Activated CD4-positive, alpha-beta memory T cell treated with anti-CD3 and anti-CD28 coated beads for 36 hours (primary cell): ENCODE measurements around the gene CKMT2. TPM values are rescaled to one million over a fixed set of nuclear protein-coding genes. Genes with fewer than 3 reads are reported as not detected.

ENCODE experiments used
- CTCF ChIA-PET: fragments of 350-600 bp; sonication (Branson Sonifier 250); formaldehyde crosslinking; loops from one replicate; lab custom pipeline; 2021; ENCODE audit warnings: antibody characterized with exemption, inconsistent platforms; lab: Charles Lee
- POLR2A ChIA-PET: fragments of 350-600 bp; sonication (Branson Sonifier 250); formaldehyde crosslinking; loops from one replicate; lab custom pipeline; 2021; ENCODE audit warnings: antibody characterized with exemption; lab: Charles Lee
- DNase-seq: peaks from one replicate; pipeline ENCODE4 v3.0.0-alpha.2; 2020
- H3K27ac Mint-ChIP-seq: one replicate; pipeline ENCODE4 v1.8.0; 2021; ENCODE audit warnings: mixed read lengths
- H3K27me3 Mint-ChIP-seq: one replicate; pipeline ENCODE4 v1.8.0; 2021; ENCODE audit warnings: mixed read lengths
- H3K36me3 Mint-ChIP-seq: one replicate; pipeline ENCODE4 v1.8.0; 2021; ENCODE audit warnings: mixed read lengths
- H3K4me1 Mint-ChIP-seq: one replicate; pipeline ENCODE4 v1.8.0; 2021; ENCODE audit warnings: low read depth, mixed read lengths
- H3K4me3 Mint-ChIP-seq: one replicate; pipeline ENCODE4 v1.8.0; 2021; ENCODE audit warnings: mild to moderate bottlenecking, mixed read lengths
- H3K9me3 Mint-ChIP-seq: one replicate; pipeline ENCODE4 v1.8.0; 2021; ENCODE audit warnings: mixed read lengths
- intact Hi-C: fragments of 100-400 bp; cut with micrococcal nuclease; formaldehyde crosslinking; loops from one replicate; pipeline ENCODE4 v1.15.1; 2023
- total RNA-seq, 2 experiments: library from RNA; stranded (reverse); gene quantifications; one replicate each; pipeline ENCODE4 v1.2.3, GENCODE V29; 2021

CKMT2 gene
- total RNA-seq, 2 experiments from 2014 or later, result not detected

- Mint-ChIP-seq H3K36me3 (peaks cover 15% of the 10 kb centered on the region), H3K27ac (no peak overlapping the region), H3K27me3 (no peaks in the 10 kb centered on the region), H3K9me3 (no peaks in the 10 kb centered on the region), H3K4me3 (no peak overlapping the region), H3K4me1 (peaks cover 4% of the 10 kb centered on the region)
- ChIA-PET POLR2A (no interaction called here), CTCF (no interaction called here)
- intact Hi-C loops, result no loop called here
- no peak for DNase-seq
These were observed 13.7 kb upstream of the CKMT2 start for GRCh38 chr5:81219389-81219788.

- H3K4me1 Mint-ChIP-seq, result no peaks in the 10 kb centered on the region
- CTCF ChIA-PET, result no interaction called here
- no peak for DNase-seq
- H3K9me3 Mint-ChIP-seq, result no peaks in the 10 kb centered on the region
- intact Hi-C loops, result no loop called here
- H3K36me3 Mint-ChIP-seq, result peaks cover 9% of the 10 kb centered on the region
- H3K27me3 Mint-ChIP-seq, result no peaks in the 10 kb centered on the region
- H3K27ac Mint-ChIP-seq, result no peak overlapping the region
- no peak overlapping the region for H3K4me3 Mint-ChIP-seq
- POLR2A ChIA-PET, result no interaction called here
These were observed 10.8 kb upstream of the CKMT2 start for GRCh38 chr5:81222285-81222684.

- ChIA-PET CTCF (interaction anchor here (0.5 kb wide), 1 partner anchor 31 kb away, joined by 3 read pairs; no protein-coding TSS in a partner anchor), POLR2A (no interaction called here)
- Mint-ChIP-seq H3K27ac (no peak overlapping the region), H3K4me1 (no peaks in the 10 kb centered on the region), H3K4me3 (no peak overlapping the region), H3K27me3 (no peaks in the 10 kb centered on the region), H3K9me3 (no peaks in the 10 kb centered on the region), H3K36me3 (peaks cover 4% of the 10 kb centered on the region)
- intact Hi-C loops, result no loop called here
- DNase-seq, result no peak
These were observed 7.7 kb upstream of the CKMT2 start for GRCh38 chr5:81225463-81225862.

GRCh38 chr5:81226286-81226685 is 6.8 kb upstream of the CKMT2 start:
- Mint-ChIP-seq H3K27me3 (no peaks in the 10 kb centered on the region), H3K4me1 (no peaks in the 10 kb centered on the region), H3K36me3 (peaks cover 2% of the 10 kb centered on the region), H3K9me3 (no peaks in the 10 kb centered on the region), H3K4me3 (no peak overlapping the region), H3K27ac (no peak overlapping the region)
- intact Hi-C loops, result no loop called here
- ChIA-PET POLR2A (no interaction called here), CTCF (no interaction called here)
- no peak for DNase-seq

- no peaks in the 10 kb centered on the region for H3K27me3 Mint-ChIP-seq
- no peaks in the 10 kb centered on the region for H3K9me3 Mint-ChIP-seq
- H3K36me3 Mint-ChIP-seq, result peaks cover 2% of the 10 kb centered on the region
- intact Hi-C loops, result no loop called here
- H3K4me3 Mint-ChIP-seq, result no peak overlapping the region
- DNase-seq, result no peak
- POLR2A ChIA-PET, result no interaction called here
- CTCF ChIA-PET, result no interaction called here
- no peak overlapping the region for H3K27ac Mint-ChIP-seq
- H3K4me1 Mint-ChIP-seq, result no peaks in the 10 kb centered on the region
These were observed 6.2 kb upstream of the CKMT2 start for GRCh38 chr5:81226949-81227348.

- ChIA-PET POLR2A (no interaction called here), CTCF (no interaction called here)
- H3K9me3 Mint-ChIP-seq, result no peaks in the 10 kb centered on the region
These were observed 5.0 kb upstream of the CKMT2 start for GRCh38 chr5:81228084-81228483.

GRCh38 chr5:81230416-81230815 is 2.7 kb upstream of the CKMT2 start:
- CTCF ChIA-PET, result no interaction called here
- POLR2A ChIA-PET, result no interaction called here
- H3K27ac Mint-ChIP-seq, result no peak overlapping the region
- no peaks in the 10 kb centered on the region for H3K9me3 Mint-ChIP-seq
- H3K4me3 Mint-ChIP-seq, result no peak overlapping the region
- DNase-seq, result no peak
- intact Hi-C loops, result no loop called here
- H3K36me3 Mint-ChIP-seq, result peaks cover 2% of the 10 kb centered on the region
- no peaks in the 10 kb centered on the region for H3K27me3 Mint-ChIP-seq
- H3K4me1 Mint-ChIP-seq, result peaks cover 16% of the 10 kb centered on the region

More at GRCh38 chr5:81228084-81228483, 5.0 kb upstream of the CKMT2 start:
- no peak for DNase-seq
- Mint-ChIP-seq H3K4me1 (no peaks in the 10 kb centered on the region), H3K4me3 (no peak overlapping the region), H3K36me3 (peaks cover 2% of the 10 kb centered on the region), H3K27me3 (no peaks in the 10 kb centered on the region), H3K27ac (no peak overlapping the region)
- intact Hi-C loops, result no loop called here

GRCh38 chr5:81232464-81233079 is 550 bp upstream of the CKMT2 start:
- Mint-ChIP-seq H3K4me1 (peaks cover 17% of the 10 kb centered on the region), H3K27ac (no peak overlapping the region), H3K9me3 (no peaks in the 10 kb centered on the region), H3K27me3 (no peaks in the 10 kb centered on the region), H3K4me3 (no peak overlapping the region), H3K36me3 (no peaks in the 10 kb centered on the region)
- no peak for DNase-seq
- intact Hi-C loops, result no loop called here
- ChIA-PET POLR2A (no interaction called here), CTCF (interaction anchor here (0.8 kb wide), 1 partner anchor 8 kb away, joined by 3 read pairs; no protein-coding TSS in a partner anchor)

- Mint-ChIP-seq H3K9me3 (no peaks in the 10 kb centered on the region), H3K4me1 (peaks cover 17% of the 10 kb centered on the region), H3K27me3 (no peaks in the 10 kb centered on the region), H3K36me3 (no peaks in the 10 kb centered on the region), H3K4me3 (no peak overlapping the region), H3K27ac (no peak overlapping the region)
- ChIA-PET POLR2A (interaction anchor here (0.6 kb wide), 1 partner anchor 593 kb away, joined by 3 read pairs; no protein-coding TSS in a partner anchor), CTCF (interaction anchor here (1.0 kb wide), 1 partner anchor 67 kb away, joined by 3 read pairs; the partner anchor contains the start of gene ZCCHC9)
- intact Hi-C loops, result no loop called here
- DNase-seq, result no peak
These were observed 1.2 kb downstream of the CKMT2 start for GRCh38 chr5:81234299-81234698.

- no peaks in the 10 kb centered on the region for H3K27me3 Mint-ChIP-seq
- H3K4me3 Mint-ChIP-seq, result no peak overlapping the region
- H3K27ac Mint-ChIP-seq, result no peak overlapping the region
- ChIA-PET CTCF (interaction anchor here (1.0 kb wide), 1 partner anchor 67 kb away, joined by 3 read pairs; the partner anchor contains the start of gene ZCCHC9), POLR2A (no interaction called here)
- H3K36me3 Mint-ChIP-seq, result no peaks in the 10 kb centered on the region
- no peak for DNase-seq
- H3K4me1 Mint-ChIP-seq, result peaks cover 17% of the 10 kb centered on the region
- H3K9me3 Mint-ChIP-seq, result no peaks in the 10 kb centered on the region
- intact Hi-C loops, result no loop called here
These were observed 1.7 kb downstream of the CKMT2 start for GRCh38 chr5:81234801-81235200.

- H3K4me1 Mint-ChIP-seq, result peaks cover 17% of the 10 kb centered on the region
- H3K27me3 Mint-ChIP-seq, result no peaks in the 10 kb centered on the region
- H3K36me3 Mint-ChIP-seq, result no peaks in the 10 kb centered on the region
- H3K27ac Mint-ChIP-seq, result no peak overlapping the region
- no peak overlapping the region for H3K4me3 Mint-ChIP-seq
- H3K9me3 Mint-ChIP-seq, result no peaks in the 10 kb centered on the region
- POLR2A ChIA-PET, result no interaction called here
- intact Hi-C loops, result no loop called here
- DNase-seq, result no peak
- CTCF ChIA-PET, result interaction anchor here (1.0 kb wide), 1 partner anchor 66 kb away, joined by 3 read pairs; the partner anchor contains the start of gene ZCCHC9
These were observed 2.4 kb downstream of the CKMT2 start for GRCh38 chr5:81235287-81236072.

- Mint-ChIP-seq H3K36me3 (no peaks in the 10 kb centered on the region), H3K4me3 (no peak overlapping the region), H3K9me3 (no peaks in the 10 kb centered on the region), H3K4me1 (peaks cover 17% of the 10 kb centered on the region), H3K27ac (no peak overlapping the region), H3K27me3 (no peaks in the 10 kb centered on the region)
- no peak for DNase-seq
- ChIA-PET CTCF (interaction anchor here (1.6 kb wide), 1 partner anchor 61 kb away, joined by 4 read pairs; no protein-coding TSS in a partner anchor), POLR2A (no interaction called here)
- intact Hi-C loops, result no loop called here
These were observed 5.3 kb downstream of the CKMT2 start for GRCh38 chr5:81238460-81238859.
